HG03460 (cell line): Measurements from ENCODE around the gene DNAJC16.
A peak's percentile ranks its signal among the peaks of the same experiment; 100 is the strongest.
"Not testable (repeated sequence)": the region's sequence is repeated elsewhere in the genome, so short reads cannot be mapped to it uniquely, and the experiment has no call there.

ENCODE experiments used
- ATAC-seq: cut with Tn5 transposase; IDR thresholded peaks from one replicate; pipeline ENCODE4 v1.9.1; 2021; ENCODE audit not compliant: unreplicated experiment

The DNAJC16 gene

DNA sequence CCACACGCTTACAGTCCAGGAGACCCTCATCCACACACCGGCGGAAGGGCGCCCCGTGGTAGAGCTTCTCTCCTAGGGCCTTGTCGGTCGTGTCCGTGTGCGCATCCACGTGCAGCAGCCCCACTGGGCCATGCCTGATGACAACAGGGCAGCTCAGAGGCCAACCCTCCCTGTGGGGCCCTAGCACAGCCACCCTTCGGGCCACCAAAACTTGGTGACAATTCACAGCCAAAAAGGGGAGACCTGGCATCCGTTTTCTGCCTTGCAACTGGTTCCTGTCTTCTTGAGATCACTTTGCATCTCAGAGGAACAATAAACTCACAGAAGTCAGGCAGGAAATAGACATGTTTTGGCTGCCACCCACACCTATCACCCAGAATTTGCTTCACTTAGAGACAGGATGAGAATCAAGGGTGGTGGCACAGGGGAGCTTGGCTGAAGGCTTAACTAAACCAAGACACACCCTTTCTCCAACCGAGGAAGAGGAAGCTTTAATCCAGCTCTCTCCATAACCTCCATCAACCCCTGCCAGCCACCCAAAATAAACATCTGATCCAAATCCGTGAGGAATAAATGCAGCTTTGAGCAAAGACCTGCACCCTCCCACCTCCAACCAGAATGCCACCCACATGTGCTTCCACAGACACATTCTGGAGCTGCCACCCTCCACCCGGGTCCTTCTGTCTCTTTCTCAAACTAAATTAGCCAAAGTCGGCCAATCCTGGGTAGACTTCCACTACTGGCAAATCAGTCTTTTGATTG is 52.5 kb downstream of the DNAJC16 start:
- ATAC-seq: peak; percentile 45

DNA sequence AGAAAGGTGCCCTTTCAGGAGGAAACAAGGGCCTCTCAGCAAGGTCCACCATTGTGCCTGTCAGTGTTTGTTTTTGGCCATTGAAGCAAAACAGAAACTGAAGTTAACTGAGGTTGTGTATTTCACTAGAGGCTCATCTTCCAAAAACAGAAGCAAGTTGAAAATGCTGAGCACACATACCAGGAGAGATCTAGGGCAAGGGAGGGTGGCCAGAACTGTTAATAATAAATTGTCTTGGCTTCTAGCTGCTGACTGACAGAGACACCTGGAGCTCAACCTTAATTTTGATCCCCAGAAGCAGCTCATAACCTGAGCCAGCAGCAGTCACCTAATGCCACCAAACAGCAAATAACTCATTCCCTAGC is 53.0 kb downstream of the DNAJC16 start:
- ATAC-seq: peak; percentile 61

DNA sequence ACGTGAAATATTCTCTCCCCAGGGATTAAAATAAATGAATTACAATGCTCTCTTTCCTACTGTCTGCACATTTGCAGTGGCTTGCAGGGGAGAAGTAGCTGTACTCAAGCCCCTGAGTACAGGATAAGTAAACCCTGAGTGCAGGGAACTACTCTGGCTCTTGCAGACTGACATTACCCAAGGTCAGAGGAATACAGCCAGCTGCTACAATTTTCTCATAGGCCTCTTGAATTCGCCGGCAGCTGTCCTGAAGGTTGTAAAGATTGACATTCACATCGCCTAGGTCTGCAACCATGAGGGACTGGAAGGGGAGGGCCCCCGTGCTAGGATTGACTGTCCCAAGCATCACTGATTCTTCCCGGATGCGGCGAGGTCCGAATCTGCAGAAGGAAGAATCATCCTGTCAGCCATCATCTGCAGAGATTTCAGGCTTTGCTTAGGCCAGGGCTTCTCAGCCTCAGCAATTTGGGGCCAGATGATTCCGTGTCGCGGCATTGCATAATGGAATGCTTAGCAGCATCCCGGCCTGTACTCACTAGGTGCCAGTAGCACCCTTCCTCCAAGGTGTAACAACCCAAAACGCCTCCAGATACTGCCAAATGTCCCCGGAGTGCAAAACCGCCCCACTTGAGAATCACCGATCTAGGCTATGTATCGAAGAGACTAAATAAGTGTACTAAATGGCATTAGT is 56.5 kb downstream of the DNAJC16 start:
- ATAC-seq: no peak

DNA sequence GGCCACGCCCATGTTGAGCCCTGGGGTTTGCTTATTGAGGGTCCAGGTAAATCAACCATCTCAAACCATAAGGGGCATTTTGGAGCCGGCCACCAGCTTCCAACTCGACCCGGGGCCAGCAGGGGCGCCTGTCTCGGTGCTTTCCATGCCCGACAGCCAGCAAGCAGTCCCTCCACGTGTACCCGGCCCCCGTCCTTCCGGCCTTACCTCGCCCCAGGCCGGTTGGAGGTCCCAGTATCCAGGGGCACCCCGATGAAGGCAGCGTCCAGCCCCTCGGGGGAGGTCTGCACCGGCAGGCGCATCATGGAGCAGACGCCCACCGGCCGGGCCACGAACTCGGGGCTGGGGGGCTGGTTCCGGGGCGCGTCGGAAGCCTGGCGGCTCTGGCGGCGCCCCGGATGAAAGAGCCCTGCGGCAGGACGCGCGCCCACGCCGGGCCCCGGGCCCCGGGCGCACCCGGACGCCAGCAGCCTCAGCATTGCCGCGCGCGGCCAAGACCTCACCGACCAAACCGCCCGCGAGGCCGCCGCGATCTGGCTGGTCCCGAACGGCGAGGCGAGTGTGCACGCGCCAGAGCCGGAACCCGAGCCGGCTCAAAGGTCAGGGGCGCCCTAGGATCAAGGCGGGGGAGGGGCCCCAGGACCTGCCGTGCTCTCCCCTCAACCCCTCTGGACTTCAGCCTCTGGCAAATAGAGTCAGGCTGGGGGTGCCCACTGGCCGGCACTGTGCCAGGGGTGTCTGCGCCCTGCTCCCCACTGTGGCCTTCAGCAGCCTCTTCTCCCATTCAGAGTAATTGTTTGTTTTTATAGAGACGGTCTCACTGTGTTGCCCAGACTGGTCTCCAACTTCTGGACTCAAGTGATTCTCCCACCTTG is 58.1 kb downstream of the DNAJC16 start, which contains the start of gene AGMAT:
AGMAT (minus strand) TSS at position 563 of the 875 bp plus-strand sequence; CDS start at position 479, 84 bp downstream.
- ATAC-seq: no peak

DNA sequence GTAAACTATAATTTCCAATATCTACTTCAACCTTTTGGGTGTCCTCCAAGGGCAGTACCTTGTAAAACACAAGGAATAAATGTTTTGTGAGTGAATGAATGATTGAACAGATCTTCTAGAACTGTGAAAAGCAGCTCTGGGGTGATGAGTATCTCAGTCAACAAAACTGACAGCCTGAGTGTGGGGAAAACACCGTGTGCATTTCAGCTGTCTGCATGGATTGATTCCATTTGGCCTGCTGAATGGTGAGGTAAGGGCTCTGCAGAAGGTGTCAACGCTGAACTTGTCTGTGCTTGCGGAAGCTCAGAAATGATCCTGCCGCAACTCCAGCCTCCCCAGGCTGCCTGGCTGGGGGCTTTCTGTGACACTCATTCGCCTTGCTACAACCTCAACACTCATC is 65.6 kb downstream of the DNAJC16 start:
- no peak for ATAC-seq

DNA sequence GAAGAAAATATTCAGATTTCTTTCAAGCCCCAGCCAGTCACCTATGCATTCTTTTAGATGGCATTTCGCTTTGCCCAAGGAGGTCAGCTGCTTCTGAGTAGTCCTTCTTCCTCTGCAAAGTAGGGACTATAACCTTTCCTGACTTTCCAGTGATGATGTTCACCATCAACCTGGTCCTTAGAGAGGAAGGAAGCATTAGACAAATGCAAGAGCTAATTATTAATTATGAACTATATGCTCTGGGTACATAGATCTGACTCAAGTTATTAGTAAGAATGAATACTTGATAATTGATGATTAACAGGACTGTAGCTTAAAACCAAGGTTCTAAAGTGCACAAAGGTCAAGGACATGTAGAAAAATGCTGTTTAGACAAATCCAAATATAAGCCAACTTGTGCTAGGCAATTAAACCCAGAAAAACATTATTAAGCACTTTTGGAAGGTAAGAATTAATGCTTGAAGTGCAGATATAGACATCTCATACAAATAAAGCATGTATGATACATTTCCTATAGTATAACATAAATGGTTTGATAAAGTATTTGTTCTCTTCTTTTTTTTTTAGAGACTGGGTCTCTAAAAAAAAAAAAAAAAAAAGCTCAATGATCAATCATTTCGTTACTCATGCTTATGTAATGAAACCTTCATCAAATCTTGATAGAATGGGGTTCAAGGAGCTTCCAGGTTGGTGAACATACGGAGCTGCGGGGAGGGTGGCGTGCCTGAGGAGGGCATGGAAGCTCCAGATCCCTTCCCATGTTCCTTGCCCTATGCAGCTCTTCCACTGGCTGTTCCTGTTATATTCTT is 69.4 kb downstream of the DNAJC16 start:
- ATAC-seq: no peak

DNA sequence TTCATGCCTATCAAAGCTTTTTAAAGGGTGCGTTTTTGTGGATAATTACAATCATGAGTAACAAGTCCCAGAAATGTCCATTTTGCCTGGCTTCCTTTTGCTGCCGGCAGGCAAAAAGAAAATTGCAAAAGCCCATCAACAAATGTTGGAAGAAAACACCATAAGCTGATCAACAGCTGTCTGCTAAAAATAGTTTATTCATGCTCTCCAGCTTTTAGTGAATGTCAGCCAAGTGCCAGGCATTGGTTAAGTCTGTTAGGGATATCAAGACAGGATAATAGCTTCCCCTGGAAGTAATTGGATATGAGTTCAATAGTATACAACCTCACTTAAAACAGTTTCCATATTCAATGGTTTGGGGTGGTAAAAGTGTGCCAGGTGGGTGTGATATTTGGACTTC is 71.8 kb downstream of the DNAJC16 start:
- ATAC-seq: no peak

DNA sequence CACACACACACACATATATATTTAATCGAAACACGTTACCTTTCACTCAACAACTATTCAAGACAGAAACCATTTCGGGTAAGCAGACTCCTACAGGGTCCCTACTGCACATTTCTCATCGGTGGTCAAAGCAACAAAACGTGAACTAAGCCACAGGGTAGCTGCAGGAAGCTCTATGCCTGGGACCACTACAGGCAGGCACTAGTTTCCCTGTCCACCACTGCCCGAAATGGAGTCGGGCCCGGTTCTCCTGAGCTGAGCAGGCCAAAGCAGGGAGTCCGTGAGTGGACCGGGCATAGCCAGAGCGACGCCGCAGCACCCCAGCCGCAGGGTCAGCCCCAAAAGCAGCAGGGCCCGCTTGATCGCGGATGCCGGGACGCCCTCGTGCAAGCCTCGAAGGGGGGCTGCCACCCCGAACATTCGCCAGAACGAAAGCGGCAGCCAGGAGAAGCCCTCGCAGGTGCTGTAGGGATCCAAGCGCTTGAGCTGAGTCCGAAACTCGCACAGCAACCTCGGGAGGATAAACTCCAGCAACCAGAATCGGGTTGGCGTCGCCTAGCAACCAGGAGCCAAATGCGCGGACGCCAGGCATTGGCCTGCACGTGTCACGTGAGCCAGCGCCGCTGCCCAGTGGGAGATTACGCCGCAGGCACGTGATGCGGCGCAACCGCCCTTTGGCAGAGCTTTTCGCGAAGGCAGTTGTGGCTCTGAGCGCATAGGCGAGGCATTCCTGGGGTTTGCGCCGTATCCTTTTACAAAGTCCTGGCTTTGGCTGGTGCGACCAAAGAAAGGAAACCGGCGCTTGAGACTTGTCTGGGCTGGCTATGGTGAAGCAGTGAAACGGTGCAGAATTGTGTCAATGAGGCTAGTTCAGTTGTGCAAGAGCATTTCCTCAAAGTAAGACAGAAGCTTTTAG is 76.7 kb downstream of the DNAJC16 start:
- peak; percentile 94 for ATAC-seq

DNA sequence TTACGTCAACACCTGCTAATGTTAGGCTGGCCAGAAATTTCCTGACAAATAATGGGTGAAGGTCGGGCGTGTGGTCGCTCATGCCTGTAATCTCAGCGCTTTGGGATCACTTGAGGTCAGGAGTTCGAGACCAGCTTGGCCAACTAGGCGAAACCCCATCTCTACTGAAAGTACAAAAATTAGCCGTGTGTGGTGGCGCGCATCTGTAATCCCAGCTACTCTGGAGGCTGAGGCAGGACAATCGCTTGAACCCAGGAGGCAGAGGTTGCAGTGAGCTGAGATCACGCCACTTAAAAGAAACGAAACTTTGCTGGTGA is 77.3 kb downstream of the DNAJC16 start:
- ATAC-seq: not testable (repeated sequence)

DNA sequence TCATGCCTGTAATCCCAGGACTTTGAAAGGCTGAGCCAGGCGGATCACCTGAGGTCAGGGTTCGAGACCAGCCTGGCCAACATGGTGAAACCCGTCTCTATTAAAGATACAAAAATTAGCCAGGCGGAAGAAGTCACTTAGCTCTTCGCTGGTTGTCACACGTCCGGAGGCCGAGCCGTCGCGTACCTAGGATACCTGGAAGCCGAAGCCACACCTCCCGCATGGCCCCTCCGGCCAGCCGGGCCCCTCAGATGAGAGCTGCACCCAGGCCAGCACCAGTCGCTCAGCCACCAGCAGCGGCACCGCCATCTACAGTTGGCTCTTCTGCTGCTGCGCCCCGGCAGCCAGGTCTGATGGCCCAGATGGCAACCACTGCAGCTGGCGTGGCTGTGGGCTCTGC is 77.8 kb downstream of the DNAJC16 start:
- ATAC-seq: not testable (repeated sequence)

DNA sequence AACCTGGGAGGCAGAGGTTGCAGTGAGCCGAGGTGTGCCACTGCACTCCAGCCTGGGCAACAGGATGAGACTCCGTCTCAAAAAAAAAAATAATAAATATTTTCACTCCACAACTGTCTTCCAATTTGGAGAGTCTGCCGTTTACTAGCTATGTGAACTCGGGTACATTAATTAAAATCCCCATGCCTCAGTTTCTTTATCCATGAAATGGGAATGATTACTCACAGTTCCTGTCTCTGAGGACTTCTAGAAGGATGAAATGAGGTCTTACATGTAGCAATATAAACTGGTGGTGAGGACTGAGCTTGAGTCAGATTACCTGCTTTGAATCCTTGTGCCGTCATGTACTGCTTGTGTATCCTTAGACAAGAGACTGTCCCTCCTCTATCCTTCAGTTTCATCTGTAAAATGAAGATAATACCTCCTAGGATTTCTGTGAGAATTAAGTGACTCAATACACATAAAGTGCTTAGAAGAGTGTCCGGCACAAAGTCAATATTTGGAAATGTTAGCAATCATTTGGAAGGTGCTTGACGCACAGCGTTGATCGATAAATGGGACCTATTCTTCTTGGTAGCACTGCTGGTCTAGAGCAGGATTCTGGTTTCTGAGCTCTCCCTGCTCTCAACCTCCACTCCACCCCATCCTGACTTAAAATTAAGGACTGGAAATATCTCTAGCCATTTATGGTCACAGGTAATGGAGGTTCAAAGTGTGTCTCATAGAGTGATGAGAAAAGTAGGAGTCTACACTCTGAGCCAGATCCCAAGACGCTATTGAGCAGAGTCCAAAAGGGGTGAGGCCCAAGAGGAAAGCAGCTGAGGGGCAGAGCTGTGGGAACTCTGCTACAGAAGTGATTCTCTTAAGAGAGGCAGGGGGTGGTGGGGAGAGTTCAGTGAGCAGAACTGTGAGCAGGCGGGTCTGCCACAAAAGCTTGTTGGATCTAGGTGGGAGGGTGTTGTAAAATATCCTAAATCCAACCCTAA is 79.0 kb downstream of the DNAJC16 start:
- no peak for ATAC-seq

DNA sequence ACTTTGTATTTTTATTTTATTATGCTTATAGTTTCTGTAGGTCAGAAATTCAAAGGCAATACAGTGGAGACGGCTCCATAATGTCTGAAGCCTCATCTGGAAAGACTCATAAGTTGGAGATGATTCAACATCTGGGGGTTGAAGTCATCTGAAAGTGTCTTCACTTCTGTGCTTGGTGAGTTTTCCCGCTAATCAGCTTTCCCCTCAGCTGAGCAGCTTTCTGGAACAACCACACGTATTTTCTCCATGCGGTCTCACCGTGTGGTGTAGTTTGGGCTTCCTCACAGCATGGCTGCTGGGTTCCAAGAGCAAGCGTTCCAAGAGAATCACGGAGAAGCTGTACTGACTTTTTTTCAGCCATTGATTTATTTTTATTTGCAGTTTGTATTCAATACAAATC is 83.0 kb downstream of the DNAJC16 start:
- ATAC-seq: no peak

DNA sequence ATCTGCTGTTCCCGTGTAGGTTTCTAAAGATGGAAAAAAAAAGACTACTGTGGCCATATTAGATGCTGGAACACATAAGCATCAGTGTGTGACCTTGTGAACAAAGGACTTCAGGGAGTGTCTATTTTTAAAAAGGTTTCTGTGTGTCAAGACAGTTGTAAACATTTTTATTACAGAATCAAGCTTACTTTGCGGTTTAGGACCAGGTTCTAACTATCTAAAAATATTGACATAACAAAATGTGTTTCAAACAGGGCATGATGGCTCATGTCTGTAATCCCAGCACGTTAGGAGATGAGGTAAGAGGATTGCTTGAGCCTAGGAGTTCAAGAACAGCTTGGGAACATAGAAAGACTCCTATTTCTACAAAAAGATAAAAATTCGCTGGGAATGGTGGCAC is 83.5 kb downstream of the DNAJC16 start:
- ATAC-seq: no peak

DNA sequence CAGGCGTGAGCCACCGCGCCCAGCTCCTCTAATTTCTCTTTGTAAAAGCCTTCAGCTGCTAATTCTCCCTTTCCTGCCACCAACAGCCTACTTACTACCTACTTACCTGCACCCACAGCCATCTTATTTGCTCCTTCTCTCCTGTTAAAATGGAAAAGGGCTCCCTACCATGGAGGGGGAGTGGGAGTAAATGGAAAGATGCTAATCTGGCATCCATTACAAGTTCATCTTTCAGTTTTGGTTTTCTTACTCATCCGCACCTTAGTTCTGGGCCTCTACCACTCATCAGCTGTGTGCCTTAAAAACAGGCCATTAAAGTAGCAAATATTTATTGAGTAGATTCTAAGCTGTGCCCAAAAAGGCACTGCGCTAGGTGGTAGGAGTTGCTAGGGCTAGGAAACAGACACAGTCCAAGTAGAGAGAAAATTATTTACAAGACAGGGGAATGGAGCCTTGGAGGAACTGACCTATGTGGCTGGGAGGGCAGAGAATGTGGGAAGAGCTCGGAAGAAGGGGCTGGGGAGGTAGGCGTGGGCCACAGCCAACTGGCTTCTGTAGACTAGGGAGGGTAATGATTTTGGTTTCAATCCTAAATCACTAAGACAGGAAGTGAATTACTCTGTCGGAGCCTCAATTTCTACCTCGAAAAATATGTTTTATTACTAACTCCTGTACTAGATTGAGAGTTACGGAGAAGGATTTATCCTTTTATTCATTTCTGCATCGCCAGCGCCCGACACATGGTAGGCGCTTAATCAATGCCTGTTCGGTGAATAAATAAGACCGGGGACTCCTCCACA is 89.9 kb downstream of the DNAJC16 start:
- ATAC-seq: peak; percentile 14

DNA sequence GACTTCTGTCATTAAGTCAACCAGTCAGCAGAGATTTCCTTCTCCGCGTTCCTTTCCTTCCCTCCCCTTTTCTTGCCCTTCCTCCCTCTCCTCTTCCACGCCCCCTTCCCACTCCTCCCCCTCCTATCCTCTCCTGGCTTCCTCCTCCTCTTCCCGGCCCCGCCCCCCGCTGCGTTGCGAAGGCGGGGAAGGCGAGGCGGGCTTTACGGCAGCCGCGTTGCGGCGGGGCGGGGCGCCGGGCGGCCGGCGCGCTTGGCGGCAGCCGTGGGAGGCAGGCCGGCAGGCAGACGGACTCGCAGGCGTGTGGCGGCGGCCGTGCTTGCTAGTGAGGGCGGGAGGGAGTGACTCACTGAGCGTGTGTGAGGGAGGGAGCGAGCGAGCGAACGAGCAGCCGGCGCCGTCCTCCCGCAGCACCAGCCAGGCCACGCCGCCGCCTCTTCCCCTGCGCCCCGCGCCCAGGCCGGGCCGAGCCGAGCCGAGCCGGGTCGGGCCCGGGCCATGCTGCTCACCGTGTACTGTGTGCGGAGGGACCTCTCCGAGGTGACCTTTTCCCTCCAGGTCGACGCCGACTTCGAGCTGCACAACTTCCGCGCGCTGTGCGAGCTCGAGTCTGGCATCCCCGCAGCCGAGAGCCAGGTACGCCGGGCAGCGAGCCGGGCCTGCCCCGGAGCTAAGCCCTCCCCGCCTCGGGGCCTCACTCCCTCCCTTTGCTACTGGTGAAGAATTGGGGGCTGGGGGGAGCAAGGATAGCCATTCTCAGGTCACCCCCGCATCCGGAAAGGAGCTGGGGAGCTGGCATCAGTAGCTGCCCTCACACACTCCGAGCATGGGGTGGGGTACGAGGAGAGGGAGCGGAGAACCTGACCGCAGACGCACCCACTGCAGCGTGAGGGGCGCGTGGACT is 90.8 kb downstream of the DNAJC16 start, which contains the start of gene DDI2:
DDI2 (plus strand) TSS at position 286 of the 904 bp plus-strand sequence; CDS start at position 499, 213 bp downstream.
- ATAC-seq: peak; percentile 62

DNA sequence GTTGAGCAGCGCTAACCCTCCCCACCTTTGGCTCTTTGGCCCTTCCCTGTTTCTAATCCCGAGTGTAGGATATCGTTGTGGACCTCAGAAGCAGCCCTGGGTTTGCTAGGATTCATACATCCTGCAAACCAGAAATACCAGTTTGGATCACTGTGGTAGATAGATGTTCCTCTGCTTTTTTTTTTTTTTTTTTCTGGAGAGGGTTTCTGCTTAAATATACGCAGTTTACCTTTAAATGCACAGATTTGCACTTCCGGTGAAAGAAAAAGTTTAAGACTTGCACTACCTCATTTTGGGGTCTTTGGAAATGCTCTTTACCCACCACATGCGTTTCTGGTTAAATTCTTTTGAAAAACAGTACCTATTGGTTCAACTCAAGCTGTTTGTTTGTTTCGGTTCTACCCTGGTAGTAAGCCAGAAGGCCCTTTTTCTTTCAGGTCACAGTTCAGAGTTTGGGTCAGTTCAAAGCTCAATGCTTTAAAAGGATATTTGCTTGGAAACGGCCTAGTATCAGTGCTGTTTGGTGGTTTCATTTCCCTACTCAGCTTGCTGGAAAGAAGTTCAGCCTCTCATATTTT is 91.5 kb downstream of the DNAJC16 start:
- ATAC-seq: no peak
